ENCODE results near the gene KLK3.
A peak's percentile ranks its signal among the peaks of the same experiment; 100 is the strongest.
"Not testable (repeated sequence)": the region's sequence is repeated elsewhere in the genome, so short reads cannot be mapped to it uniquely, and the experiment has no call there.

Gene KLK3

DNA sequence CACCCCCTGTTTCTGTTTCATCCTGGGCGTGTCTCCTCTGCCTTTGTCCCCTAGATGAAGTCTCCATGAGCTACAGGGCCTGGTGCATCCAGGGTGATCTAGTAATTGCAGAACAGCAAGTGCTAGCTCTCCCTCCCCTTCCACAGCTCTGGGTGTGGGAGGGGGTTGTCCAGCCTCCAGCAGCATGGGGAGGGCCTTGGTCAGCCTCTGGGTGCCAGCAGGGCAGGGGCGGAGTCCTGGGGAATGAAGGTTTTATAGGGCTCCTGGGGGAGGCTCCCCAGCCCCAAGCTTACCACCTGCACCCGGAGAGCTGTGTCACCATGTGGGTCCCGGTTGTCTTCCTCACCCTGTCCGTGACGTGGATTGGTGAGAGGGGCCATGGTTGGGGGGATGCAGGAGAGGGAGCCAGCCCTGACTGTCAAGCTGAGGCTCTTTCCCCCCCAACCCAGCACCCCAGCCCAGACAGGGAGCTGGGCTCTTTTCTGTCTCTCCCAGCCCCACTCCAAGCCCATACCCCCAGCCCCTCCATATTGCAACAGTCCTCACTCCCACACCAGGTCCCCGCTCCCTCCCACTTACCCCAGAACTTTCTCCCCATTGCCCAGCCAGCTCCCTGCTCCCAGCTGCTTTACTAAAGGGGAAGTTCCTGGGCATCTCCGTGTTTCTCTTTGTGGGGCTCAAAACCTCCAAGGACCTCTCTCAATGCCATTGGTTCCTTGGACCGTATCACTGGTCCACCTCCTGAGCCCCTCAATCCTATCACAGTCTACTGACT, at the start of gene KLK3:
TSS of gene KLK3 (plus strand) at position 280 of the 775 bp plus-strand sequence. CDS start at position 321, 41 bp downstream.
- DNase-seq, result no peak

GRCh38 chr19:50808856-50809255, 45.9 kb upstream of the KLK3 start:
- DNase-seq, result no peak

DNA sequence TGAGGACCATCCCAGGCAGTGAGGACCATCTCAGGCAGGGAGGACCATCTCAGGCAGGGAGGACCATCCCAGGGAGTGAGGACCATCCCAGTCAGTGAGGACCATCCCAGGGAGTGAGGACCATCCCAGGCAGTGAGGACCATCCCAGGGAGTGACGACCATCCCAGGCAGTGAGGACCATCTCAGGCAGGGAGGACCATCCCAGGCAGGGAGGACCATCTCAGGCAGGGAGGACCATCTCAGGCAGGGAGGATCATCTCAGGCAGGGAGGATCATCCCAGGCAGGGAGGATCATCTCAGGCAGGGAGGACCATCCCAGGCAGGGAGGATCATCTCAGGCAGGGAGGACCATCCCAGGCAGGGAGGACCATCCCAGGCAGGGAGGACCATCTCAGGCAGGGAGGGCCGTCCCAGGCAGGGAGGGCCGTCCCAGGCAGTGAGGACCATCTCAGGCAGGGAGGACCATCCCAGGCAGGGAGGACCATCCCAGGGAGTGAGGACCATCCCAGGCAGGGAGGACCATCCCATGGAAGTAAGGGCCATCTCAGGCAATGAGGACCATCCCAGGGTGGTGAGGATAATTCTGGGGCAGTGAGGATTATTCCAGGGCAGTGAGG, 43.0 kb upstream of the KLK3 start:
- not testable (repeated sequence) for DNase-seq

DNA sequence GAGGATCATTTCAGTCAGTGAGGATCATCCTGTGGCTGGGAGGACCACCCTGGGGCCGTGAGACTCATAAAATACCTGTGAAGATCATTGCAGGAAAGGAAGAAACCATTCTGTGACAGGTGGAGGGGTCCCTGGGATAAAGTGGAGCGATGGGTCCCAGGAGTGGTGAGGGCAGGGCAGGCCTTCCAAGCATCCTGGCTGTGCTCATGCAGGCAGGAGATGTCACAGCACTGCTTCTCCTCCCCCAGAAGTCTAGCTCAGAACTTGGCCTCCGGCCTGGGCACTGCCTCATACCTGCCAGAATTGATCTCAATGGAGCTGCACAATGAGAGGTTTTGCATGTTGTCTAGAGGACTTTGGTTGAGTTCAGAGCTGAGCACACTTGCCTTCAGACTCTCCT, 42.2 kb upstream of the KLK3 start:
- no peak for DNase-seq

GRCh38 chr19:50814883-50815282, 39.8 kb upstream of the KLK3 start:
- DNase-seq, result no peak

- no peak for DNase-seq
Measured at GRCh38 chr19:50815439-50815838, 39.3 kb upstream of the KLK3 start.

GRCh38 chr19:50817941-50818858, 36.5 kb upstream of the KLK3 start:
- peak in 2 of 56 donors; percentile 11 to 18 for DNase-seq

GRCh38 chr19:50818859-50819472, 35.7 kb upstream of the KLK3 start:
- DNase-seq, result no peak

- no peak for DNase-seq
Measured at GRCh38 chr19:50819636-50820035, 35.1 kb upstream of the KLK3 start.

DNA sequence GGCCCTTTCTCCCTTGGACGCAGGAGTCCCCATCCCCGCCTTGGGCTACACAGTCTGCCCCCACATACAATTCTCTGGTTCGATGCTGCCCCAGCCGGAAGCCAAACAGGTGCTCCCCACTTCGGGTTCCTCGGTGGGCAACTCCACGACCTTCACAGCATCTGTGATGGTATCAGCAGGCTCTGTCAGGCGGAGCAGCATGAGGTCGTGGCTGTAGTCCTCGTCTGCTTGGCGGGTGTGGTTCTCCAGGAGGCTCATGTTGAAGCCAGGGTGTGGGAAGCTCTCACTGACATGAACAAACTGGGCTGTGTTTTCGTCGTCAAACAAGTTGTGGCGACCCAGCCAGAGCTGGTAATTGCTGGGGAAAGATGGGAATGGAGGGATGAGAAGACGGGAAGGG, 34.6 kb upstream of the KLK3 start:
- no peak for DNase-seq

DNA sequence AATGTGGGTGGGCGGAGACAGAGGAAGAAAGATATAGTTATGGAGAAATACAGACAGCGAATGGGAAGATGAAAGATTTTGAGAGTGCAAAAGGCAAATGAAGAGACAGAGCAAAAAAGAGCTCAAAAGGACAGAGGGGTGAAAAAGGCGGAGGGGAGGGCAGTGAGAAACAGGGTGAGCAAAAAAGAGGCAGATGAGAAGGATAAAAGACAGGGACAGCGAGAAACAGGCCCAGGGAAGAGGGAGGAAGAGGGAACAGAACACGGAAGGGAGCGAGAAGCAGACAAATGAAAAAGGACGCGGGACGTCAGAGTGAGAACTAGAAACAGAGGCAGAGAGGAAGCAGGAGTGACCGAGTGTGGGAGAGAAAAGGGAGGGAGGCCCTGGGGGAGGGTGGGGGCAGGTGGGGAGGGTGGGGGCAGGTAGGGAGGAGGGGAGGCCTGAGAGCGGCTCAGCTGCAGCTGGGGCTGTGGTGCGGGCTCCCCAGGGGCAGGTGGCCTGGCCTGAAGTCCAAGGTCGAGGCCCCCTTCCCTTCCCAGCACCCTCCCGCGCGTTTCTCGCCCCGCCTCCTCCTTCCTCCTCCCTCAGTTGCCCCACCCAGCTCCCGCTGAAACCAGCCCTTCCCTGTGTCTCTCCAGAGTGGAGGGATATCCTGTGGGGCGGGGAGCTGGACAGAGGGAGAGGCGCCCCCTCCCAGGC, 34.0 kb upstream of the KLK3 start:
- no peak for DNase-seq

DNA sequence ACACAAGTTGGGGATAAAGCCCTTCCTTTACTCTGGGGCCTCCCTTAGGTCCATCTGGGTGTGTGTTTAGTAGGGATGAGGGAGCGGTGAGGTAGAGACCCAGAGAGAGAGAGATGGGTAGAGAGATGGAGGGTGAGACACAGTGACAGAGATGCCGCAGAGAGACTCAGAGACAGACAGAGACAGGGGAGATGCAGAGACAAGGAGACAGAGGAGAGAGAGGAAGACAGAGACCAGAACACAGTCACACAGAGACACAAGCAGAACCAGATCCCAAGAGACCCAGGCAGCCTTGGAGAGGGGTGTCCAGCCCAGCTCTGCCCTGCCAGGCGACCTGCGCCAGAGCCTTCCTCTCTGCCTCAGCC, 33.5 kb upstream of the KLK3 start:
- no peak for DNase-seq

- no peak for DNase-seq
Measured at GRCh38 chr19:50821622-50822021, 33.1 kb upstream of the KLK3 start.

- no peak for DNase-seq
Measured at GRCh38 chr19:50822661-50823208, 32.0 kb upstream of the KLK3 start.

DNA sequence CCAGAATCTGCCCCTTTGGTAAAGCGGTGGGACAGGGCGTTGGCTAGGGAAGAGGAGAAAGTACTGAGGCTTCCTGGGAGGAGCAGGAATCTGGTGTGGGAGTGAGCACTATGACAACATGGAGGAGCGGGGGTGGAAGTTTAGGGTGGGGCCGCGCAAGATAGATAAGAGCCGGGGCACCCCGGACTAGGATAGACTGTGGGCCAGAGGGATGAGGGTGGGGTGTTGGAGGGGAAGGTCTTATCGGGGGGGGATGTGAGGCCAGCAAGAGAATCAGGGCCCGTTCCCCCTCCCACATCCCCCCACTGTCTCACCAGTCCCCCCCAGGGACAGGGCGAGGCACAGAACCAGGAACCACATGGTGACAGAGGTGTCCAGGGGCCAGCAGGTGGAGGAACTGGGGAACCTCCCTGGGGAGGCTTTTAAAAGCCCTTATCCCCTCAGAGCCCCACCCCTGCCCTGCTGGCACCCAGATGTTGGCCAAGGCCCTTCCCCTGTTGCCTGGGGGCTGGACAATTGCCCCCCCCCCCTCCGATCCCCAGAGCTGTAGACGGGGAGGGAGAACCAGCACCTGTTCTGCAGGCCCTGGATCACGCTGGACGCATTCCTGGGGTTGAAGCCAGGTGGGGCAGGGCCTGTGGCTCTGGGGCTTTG, 31.2 kb upstream of the KLK3 start, which contains the start of gene KLK1:
TSS of gene KLK1 (minus strand) at position 399 of the 654 bp plus-strand sequence. CDS start at position 360, 39 bp downstream.
- DNase-seq, result no peak

DNA sequence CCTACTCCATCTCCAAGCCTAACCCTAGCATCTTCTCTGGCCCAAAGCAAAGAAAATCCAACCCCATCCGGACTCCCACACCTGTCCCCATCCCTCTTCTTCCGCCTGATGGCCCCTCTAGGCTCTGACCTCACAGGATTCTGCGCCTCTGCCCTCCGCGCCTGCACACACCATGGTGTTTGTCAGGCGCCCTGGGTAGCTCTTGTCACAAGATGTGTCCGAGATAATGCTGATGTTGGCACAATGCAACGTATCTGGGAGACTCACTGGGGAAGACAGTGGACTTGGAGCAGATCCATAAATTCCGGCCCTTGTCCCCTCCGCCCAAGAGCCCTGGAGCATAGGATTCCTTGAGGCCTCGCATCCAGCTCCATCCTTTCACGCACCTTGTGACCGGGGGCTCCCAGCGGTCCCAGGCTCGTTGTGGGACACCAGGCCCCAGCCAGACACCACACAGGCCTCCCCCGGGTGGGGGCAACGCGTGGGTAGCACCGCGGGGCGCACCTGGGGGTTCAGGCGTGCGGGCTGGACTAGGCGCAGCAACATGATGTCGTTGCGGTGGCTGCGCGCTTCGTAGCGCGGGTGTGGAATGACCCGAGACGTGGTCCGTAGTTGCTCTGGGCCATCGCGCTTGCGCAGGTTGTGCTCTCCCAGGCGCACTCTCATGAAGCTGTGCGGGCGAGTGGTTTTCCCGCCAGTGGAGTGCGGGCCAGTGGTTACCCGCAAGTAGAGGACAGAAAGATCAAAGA, 28.0 kb upstream of the KLK3 start:
- DNase-seq, result no peak

GRCh38 chr19:50827476-50827875, 27.2 kb upstream of the KLK3 start:
- no peak for DNase-seq

GRCh38 chr19:50829801-50830200, 24.9 kb upstream of the KLK3 start:
- no peak for DNase-seq
